AML-193 (cell line): Measurements from ENCODE around the gene ACO2.
A peak's percentile ranks its signal among the peaks of the same experiment; 100 is the strongest.
"Not testable (repeated sequence)": the region's sequence is repeated elsewhere in the genome, so short reads cannot be mapped to it uniquely, and the experiment has no call there.

Source experiments
- DNase-seq, 2 experiments: peaks; one replicate each; lab custom pipeline; 2025; lab: John Stamatoyannopoulos, UW

ACO2 gene

DNA sequence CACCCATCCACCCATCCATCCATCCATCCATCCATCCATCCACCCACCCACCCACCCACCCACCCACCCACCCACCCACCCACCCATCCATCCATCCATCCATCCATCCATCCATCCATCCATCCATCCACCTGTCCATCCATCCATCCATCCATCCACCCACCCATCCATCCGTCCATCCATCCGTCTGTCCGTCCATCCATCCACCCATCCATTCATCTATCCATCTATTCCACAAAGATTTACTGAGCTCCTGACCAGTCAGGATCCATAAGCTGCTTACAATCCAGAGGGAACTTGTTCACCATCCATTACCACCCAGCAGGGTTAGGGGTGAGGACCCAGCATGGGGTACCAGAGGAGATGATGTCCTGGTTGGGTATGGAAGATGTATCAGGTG lies 103.4 kb downstream of the ACO2 start:
- not testable (repeated sequence) for DNase-seq

DNA sequence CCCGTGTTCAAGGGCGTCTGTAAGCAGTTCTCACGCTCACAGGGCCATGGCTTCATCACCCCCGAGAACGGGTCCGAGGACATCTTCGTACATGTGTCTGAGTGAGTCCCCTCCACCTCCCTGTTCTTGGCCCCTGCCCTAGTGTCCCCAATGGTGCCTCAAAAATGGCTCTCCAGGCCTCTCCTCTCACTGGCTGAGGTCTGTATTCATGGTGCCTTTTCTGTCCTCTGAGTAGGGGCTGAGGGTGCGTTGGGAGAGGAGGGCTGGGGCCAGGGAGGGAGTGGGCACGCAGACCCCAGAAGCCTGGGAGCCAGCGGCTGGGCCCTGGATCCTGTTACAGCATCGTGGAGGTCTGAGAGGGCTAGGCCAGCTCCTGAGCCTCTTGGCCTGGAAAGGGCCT lies 104.8 kb downstream of the ACO2 start:
- DNase-seq, result no peak

DNA sequence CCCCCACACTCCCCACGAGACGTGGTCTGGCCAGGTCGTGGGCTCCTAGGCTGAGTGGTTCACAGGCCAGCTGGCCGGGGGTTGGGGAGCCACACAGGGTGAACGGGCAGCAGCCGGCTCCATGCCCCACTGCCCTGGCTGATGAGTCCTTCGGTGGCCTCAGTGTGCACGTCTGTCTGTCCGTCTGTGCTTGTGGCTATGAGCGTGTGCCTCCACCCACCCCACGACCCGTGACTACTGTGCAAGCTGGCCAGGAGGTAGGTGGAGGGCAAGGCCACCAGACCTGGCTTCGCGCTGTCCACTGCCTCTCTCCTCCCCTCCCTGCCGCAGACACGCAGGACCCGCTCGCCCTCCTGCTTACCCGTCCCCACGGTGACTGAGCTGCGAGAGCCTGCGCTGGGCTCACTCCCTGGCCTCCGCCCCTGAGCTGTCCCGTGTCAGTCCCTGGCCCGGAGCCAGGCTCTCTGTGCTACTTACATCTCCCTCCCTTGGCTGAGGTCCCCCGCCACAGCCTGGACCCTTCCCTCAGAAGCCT lies 106.0 kb downstream of the ACO2 start:
- DNase-seq, result no peak

DNA sequence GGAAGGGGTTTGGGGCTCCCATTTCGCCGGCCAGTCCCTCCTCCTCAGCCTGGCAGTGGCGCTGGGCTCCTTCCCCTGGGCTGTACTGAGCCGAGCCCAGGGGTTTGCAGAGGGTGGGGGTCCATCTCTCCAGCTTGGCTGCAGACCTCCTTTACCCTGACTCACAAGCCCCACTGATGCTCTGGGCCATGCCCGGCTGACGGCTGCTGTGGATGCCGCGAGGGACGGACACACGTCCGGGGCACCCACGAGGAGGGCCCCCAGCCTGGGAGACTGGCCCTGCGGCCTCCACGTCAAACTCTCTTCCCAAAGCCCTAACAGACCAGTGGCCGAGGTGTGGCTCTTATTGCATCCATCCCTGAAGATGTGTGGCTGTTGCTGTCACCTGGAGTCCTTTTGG lies 106.6 kb downstream of the ACO2 start:
- DNase-seq, result no peak

DNA sequence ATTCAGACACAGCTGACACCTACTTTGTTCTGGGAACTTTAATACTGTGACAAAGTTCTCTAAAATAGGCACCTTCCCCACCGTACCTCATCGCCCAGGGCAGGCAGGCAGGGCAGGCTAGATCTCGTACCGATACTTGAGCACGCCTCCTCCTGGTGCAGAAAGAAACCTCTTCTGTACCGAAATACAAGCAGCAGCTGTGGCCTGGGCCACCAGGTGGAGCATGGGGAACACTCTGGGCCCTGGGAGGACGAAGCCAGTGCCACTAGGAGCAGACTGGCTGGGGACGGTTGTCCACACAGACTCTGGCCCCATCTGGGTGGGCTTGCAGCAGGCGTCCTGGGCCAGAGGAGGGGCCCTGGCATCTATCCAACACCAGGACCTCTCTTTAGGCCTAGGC lies 108.0 kb downstream of the ACO2 start:
- DNase-seq, result peak; percentile 25 to 39

DNA sequence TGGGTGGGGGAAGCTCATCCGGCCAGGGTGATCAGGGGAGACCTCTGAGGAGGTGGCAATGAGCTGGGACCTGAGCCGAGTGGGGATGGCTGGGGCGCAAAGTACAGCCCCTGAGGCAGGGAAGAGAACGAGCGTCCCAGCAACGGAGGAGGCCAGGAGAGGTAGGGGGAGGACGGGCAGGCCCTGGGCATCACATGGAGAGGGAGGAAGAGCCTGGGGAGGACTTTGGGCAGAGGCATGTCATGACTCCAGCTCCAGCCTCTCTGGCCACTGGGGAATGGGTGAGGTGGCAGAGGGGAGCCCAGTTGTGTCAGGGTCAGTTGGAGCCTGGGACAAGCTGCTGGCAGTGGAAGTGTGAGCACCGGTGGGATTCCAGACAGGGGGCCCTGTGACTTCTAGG lies 109.2 kb downstream of the ACO2 start:
- DNase-seq, result no peak
